ENCODE measurements around the gene ATP13A5.

DNA sequence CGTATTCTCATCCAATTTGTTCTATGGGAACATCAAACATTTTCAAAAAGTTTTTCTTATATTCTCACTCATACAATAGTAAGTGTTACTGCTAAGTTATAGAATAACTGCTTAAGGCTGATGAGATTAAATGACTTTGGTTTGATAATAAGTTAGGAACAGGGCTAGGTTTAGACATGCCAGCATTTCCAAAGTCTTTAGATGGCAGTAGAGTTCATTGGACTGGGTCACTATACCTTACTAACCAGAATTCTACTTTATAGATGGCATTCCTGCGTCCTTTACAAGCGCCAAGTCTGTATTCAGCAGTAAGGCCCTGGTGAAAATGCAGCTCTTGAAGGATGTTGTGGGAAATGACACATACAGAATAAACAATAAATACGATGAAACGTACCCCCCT lies 115.8 kb downstream of the ATP13A5 start:
- TF ChIP-seq, protein P1, sequence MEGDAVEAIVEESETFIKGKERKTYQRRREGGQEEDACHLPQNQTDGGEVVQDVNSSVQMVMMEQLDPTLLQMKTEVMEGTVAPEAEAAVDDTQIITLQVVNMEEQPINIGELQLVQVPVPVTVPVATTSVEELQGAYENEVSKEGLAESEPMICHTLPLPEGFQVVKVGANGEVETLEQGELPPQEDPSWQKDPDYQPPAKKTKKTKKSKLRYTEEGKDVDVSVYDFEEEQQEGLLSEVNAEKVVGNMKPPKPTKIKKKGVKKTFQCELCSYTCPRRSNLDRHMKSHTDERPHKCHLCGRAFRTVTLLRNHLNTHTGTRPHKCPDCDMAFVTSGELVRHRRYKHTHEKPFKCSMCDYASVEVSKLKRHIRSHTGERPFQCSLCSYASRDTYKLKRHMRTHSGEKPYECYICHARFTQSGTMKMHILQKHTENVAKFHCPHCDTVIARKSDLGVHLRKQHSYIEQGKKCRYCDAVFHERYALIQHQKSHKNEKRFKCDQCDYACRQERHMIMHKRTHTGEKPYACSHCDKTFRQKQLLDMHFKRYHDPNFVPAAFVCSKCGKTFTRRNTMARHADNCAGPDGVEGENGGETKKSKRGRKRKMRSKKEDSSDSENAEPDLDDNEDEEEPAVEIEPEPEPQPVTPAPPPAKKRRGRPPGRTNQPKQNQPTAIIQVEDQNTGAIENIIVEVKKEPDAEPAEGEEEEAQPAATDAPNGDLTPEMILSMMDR (IDR thresholded peaks at IDR 0.05) = peak; percentile 22; the same call in 1 of the 2 replicates
- TF ChIP-seq POLR2AphosphoS5 (IDR thresholded peaks at IDR 0.05; ENCODE audit: low read depth, low read length) = no peak
- TF ChIP-seq, protein P2, sequence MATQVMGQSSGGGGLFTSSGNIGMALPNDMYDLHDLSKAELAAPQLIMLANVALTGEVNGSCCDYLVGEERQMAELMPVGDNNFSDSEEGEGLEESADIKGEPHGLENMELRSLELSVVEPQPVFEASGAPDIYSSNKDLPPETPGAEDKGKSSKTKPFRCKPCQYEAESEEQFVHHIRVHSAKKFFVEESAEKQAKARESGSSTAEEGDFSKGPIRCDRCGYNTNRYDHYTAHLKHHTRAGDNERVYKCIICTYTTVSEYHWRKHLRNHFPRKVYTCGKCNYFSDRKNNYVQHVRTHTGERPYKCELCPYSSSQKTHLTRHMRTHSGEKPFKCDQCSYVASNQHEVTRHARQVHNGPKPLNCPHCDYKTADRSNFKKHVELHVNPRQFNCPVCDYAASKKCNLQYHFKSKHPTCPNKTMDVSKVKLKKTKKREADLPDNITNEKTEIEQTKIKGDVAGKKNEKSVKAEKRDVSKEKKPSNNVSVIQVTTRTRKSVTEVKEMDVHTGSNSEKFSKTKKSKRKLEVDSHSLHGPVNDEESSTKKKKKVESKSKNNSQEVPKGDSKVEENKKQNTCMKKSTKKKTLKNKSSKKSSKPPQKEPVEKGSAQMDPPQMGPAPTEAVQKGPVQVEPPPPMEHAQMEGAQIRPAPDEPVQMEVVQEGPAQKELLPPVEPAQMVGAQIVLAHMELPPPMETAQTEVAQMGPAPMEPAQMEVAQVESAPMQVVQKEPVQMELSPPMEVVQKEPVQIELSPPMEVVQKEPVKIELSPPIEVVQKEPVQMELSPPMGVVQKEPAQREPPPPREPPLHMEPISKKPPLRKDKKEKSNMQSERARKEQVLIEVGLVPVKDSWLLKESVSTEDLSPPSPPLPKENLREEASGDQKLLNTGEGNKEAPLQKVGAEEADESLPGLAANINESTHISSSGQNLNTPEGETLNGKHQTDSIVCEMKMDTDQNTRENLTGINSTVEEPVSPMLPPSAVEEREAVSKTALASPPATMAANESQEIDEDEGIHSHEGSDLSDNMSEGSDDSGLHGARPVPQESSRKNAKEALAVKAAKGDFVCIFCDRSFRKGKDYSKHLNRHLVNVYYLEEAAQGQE (IDR thresholded peaks at IDR 0.05; ENCODE audit: insufficient read depth in 1 of 2, low read depth in 2 of 2, low read length in 1 of 2) = no peak

Data from Panc1 (cell line).